Choroid plexus epithelial cell (primary cell): Measurements from ENCODE around the gene PRKG1.
"Not testable (repeated sequence)": the region's sequence is repeated elsewhere in the genome, so short reads cannot be mapped to it uniquely, and the experiment has no call there.

Source experiments
- DNase-seq: peaks from one replicate; pipeline ENCODE4 v3.0.0-alpha.2; 2010; ENCODE audit warnings: low read depth
- H3K4me3 ChIP-seq: 2 replicates; pipeline ENCODE4 v1.5.1; 2011; ENCODE audit warnings: low read depth, mild to moderate bottlenecking, control low read depth, low read length, moderate library complexity
- TF ChIP-seq, protein P1 (sequence below): conservative IDR thresholded peaks from 2 replicates; pipeline ENCODE4 v1.5.1; 2011; ENCODE audit warnings: low read depth, mild to moderate bottlenecking, control low read depth, inconsistent platforms, low read length, moderate library complexity

The PRKG1 gene

DNA sequence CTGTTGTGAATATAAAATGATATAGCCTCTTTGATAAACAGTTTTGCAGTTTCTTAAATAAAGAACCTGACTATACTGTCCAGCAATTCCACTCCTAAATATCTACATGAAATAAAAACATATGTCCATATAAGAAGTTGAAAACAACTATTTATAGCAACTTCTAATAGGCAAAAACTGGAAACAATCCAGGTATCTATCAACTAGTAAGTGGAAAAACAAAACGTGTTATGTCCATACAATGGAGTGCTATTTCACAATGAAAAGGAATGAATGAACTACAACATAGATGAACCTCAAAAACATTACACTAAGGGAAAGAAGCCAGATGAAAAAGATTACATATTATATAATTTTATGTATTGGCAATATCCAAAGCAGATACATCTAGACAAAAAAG lies 356.2 kb downstream of the PRKG1 start:
- peak; percentile 28 for DNase-seq
- TF ChIP-seq, protein P1, sequence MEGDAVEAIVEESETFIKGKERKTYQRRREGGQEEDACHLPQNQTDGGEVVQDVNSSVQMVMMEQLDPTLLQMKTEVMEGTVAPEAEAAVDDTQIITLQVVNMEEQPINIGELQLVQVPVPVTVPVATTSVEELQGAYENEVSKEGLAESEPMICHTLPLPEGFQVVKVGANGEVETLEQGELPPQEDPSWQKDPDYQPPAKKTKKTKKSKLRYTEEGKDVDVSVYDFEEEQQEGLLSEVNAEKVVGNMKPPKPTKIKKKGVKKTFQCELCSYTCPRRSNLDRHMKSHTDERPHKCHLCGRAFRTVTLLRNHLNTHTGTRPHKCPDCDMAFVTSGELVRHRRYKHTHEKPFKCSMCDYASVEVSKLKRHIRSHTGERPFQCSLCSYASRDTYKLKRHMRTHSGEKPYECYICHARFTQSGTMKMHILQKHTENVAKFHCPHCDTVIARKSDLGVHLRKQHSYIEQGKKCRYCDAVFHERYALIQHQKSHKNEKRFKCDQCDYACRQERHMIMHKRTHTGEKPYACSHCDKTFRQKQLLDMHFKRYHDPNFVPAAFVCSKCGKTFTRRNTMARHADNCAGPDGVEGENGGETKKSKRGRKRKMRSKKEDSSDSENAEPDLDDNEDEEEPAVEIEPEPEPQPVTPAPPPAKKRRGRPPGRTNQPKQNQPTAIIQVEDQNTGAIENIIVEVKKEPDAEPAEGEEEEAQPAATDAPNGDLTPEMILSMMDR = no peak
- H3K4me3 ChIP-seq = no peak overlapping the region

- TF ChIP-seq, protein P1 = no peak
- no peak for DNase-seq
- H3K4me3 ChIP-seq = no peak overlapping the region
Observed at GRCh38 chr10:51433949-51434475, 359.7 kb downstream of the PRKG1 start.

DNA sequence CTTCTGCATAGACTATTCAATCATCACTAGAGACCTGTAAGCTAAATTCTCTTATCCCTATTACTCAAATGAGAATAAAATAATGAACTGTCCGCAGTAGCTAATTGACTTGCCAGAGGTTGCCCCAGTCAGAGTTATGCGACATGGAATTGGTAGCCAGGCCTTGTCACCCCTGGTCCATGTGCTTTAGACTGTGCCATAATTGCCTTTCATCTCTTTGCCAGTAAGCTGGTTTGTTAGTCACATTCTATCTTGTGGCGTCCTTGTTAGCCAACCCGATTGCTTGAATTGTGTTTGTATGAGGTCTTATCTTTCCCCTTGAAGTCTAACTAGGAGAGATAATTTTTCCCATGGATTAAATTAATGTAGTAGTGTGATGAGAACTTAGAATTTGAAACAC lies 362.5 kb downstream of the PRKG1 start:
- no peak for DNase-seq
- TF ChIP-seq, protein P1 = no peak
- H3K4me3 ChIP-seq = no peak overlapping the region

DNA sequence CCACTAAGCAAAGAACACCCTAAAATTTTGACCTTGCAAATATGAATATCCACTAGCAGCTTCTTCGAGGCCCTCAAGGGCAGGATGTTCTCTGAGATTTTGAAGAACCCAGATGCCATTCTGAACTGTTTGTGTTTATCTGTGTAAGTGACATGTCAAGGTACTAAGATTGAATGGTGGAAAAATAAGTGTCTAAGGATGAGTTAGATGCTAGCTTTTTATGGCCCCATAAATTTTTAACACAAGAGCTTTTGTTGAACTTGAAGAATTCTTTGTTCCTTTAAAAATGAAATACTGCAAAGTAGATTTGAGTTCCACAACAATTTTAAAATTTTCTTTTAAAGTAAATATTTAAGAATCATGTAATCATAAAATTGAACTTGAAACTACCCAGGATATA lies 365.4 kb downstream of the PRKG1 start:
- TF ChIP-seq, protein P1 = no peak
- no peak for DNase-seq
- no peak overlapping the region for H3K4me3 ChIP-seq

DNA sequence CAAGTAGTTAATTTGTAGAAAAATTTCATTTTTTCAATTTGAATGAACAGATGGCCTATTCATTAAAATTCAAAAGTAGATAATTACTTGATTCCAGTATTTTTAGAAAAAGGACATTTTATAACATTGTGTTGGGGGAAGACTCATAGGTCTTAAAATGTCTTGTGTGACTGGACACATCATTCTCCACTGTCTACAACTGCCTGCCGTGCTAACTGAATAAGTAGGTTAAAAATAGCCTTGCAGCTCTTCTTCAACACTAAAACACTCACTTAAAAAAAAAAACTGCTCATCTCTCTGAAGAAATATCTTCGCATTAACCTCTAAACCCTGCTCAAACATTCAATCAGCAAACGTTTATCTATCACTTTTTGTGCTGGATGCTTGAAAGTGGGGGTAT lies 371.3 kb downstream of the PRKG1 start:
- DNase-seq = no peak
- H3K4me3 ChIP-seq = no peak overlapping the region
- TF ChIP-seq, protein P1 = no peak

- H3K4me3 ChIP-seq = no peak overlapping the region
- no peak for DNase-seq
- TF ChIP-seq, protein P1 = no peak
Observed at GRCh38 chr10:51447119-51447518, 372.8 kb downstream of the PRKG1 start.

DNA sequence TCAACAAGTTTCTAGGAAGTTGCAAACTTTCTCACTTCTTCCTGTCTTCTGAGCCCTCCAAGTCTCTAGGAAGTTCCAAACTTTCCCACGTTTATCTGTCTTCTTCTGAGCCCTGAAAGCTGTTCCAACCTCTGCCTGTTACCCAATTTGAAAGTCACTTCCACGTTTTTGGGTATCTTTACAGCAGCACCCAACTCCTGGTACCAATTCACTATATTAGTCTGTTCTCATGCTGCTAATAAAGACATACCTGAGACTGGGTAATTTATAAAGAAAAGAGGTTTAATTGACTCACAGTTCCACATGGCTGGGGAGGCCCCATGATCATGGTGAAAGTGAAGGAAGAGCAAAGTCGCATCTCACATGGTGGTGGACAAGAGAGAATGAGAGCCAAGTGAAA lies 381.5 kb downstream of the PRKG1 start:
- not testable (repeated sequence) for H3K4me3 ChIP-seq, DNase-seq
